Measurements from ENCODE around the gene PCDH9. TPM values are rescaled to one million over a fixed set of nuclear protein-coding genes. Genes with fewer than 3 reads are reported as not detected.

The PCDH9 gene
- total RNA-seq, 1 experiment from 2014 or later: 0.11 TPM

- no peaks in the 10 kb centered on the region for H3K36me3 Mint-ChIP-seq (ENCODE audit: insufficient read depth, unreplicated experiment)
- H3K27me3 Mint-ChIP-seq (ENCODE audit: insufficient read depth, unreplicated experiment): no peaks in the 10 kb centered on the region
- TF ChIP-seq CTCF (IDR thresholded peaks at IDR 0.05; ENCODE audit: insufficient read depth in 1 of 2, low read depth in 1 of 2, low read length in 1 of 2, severe bottlenecking in 1 of 2, unreplicated experiment in 1 of 2): no peak
- no peak for DNase-seq
- POLR2A ChIA-PET: no interaction called here
- H3K27ac Mint-ChIP-seq (ENCODE audit: unreplicated experiment): no peak overlapping the region
- Histone ChIP-seq H3K4me1 (no peaks in the 10 kb centered on the region), H3K9me3 (no peaks in the 10 kb centered on the region), H3K36me3 (ENCODE audit: control insufficient read depth, insufficient read depth, low read length) (no peaks in the 10 kb centered on the region), H3K4me3 (ENCODE audit: low read depth, low read length) (no peak overlapping the region), H3K27me3 (replicated peaks; ENCODE audit: control insufficient read depth, insufficient read depth, low read length) (no peaks in the 10 kb centered on the region)
- BruUV-seq (replicated peaks): no TSS peak
- H3K4me1 Mint-ChIP-seq (ENCODE audit: low read depth, unreplicated experiment): no peaks in the 10 kb centered on the region
- no peak overlapping the region for H3K4me3 Mint-ChIP-seq (ENCODE audit: unreplicated experiment)
- CTCF ChIA-PET: no interaction called here
- H3K9me3 Mint-ChIP-seq (ENCODE audit: unreplicated experiment): no peaks in the 10 kb centered on the region
- intact Hi-C loops (cut with micrococcal nuclease; ENCODE audit: unreplicated experiment): no loop called here
Measured at GRCh38 chr13:67133476-67133875, 96.7 kb downstream of the PCDH9 start.

- Mint-ChIP-seq H3K4me1 (ENCODE audit: low read depth, unreplicated experiment) (no peaks in the 10 kb centered on the region), H3K36me3 (ENCODE audit: insufficient read depth, unreplicated experiment) (no peaks in the 10 kb centered on the region), H3K27ac (ENCODE audit: unreplicated experiment) (no peak overlapping the region), H3K27me3 (ENCODE audit: insufficient read depth, unreplicated experiment) (no peaks in the 10 kb centered on the region), H3K9me3 (ENCODE audit: unreplicated experiment) (no peaks in the 10 kb centered on the region), H3K4me3 (ENCODE audit: unreplicated experiment) (no peak overlapping the region)
- no TSS peak for BruUV-seq (replicated peaks)
- intact Hi-C loops (cut with micrococcal nuclease; ENCODE audit: unreplicated experiment): no loop called here
- Histone ChIP-seq H3K36me3 (ENCODE audit: control insufficient read depth, insufficient read depth, low read length) (no peaks in the 10 kb centered on the region), H3K4me3 (ENCODE audit: low read depth, low read length) (no peak overlapping the region), H3K4me1 (no peaks in the 10 kb centered on the region), H3K9me3 (no peaks in the 10 kb centered on the region), H3K27me3 (replicated peaks; ENCODE audit: control insufficient read depth, insufficient read depth, low read length) (no peaks in the 10 kb centered on the region)
- ChIA-PET POLR2A (no interaction called here), CTCF (no interaction called here)
- DNase-seq: no peak
- TF ChIP-seq CTCF (IDR thresholded peaks at IDR 0.05; ENCODE audit: insufficient read depth in 1 of 2, low read depth in 1 of 2, low read length in 1 of 2, severe bottlenecking in 1 of 2, unreplicated experiment in 1 of 2): no peak
Measured at GRCh38 chr13:67131393-67131792, 98.7 kb downstream of the PCDH9 start.

GRCh38 chr13:67130444-67130843 is 99.7 kb downstream of the PCDH9 start:
- intact Hi-C loops (cut with micrococcal nuclease; ENCODE audit: unreplicated experiment): no loop called here
- H3K27me3 ChIP-seq (replicated peaks; ENCODE audit: control insufficient read depth, insufficient read depth, low read length): no peaks in the 10 kb centered on the region
- H3K36me3 ChIP-seq (ENCODE audit: control insufficient read depth, insufficient read depth, low read length): no peaks in the 10 kb centered on the region
- TF ChIP-seq CTCF (IDR thresholded peaks at IDR 0.05; ENCODE audit: insufficient read depth in 1 of 2, low read depth in 1 of 2, low read length in 1 of 2, severe bottlenecking in 1 of 2, unreplicated experiment in 1 of 2): no peak
- Mint-ChIP-seq H3K4me3 (ENCODE audit: unreplicated experiment) (no peak overlapping the region), H3K27me3 (ENCODE audit: insufficient read depth, unreplicated experiment) (no peaks in the 10 kb centered on the region), H3K36me3 (ENCODE audit: insufficient read depth, unreplicated experiment) (no peaks in the 10 kb centered on the region), H3K4me1 (ENCODE audit: low read depth, unreplicated experiment) (no peaks in the 10 kb centered on the region), H3K27ac (ENCODE audit: unreplicated experiment) (no peak overlapping the region), H3K9me3 (ENCODE audit: unreplicated experiment) (no peaks in the 10 kb centered on the region)
- ChIA-PET POLR2A (no interaction called here), CTCF (no interaction called here)
- no peak for DNase-seq
- no peaks in the 10 kb centered on the region for H3K9me3 ChIP-seq
- BruUV-seq (replicated peaks): no TSS peak
- H3K4me3 ChIP-seq (ENCODE audit: low read depth, low read length): no peak overlapping the region
- no peaks in the 10 kb centered on the region for H3K4me1 ChIP-seq

Measured in Caco-2 (cell line).